SK-N-SH (cell line): ENCODE data around the gene CBX1. TPM values are rescaled to one million over a fixed set of nuclear protein-coding genes. Genes with fewer than 3 reads are reported as not detected.
A peak's percentile ranks its signal among the peaks of the same experiment; 100 is the strongest.

Experiments used
- CTCF ChIA-PET: fragments of 300-600, 350-600 bp; formaldehyde crosslinking; extraction: SDS; loops from one replicate; lab custom pipeline; 2021; lab: Yijun Ruan, JAX
- POLR2A ChIA-PET: fragments of 350-600 bp; sonication (Branson Sonifier 250); formaldehyde crosslinking; extraction: SDS; loops from one replicate; lab custom pipeline; 2020; ENCODE audit warnings: antibody characterized with exemption, inconsistent platforms; lab: Yijun Ruan, JAX
- DNase-seq: peaks from one replicate; pipeline ENCODE4 v3.0.0; 2012
- H2AFZ ChIP-seq: fragments of 200-600 bp; sonication (generic); 2 replicates; pipeline ENCODE4 v1.8.1; 2016; ENCODE audit warnings: antibody characterized with exemption, mild to moderate bottlenecking, low read depth
- H3F3A ChIP-seq: fragments of 200-600 bp; sonication (generic); replicated peaks from 2 replicates; pipeline ENCODE3; 2016; ENCODE audit warnings: antibody characterized with exemption, mild to moderate bottlenecking; ENCODE audit not compliant: insufficient read depth
- H3K27ac ChIP-seq, 2 experiments: fragments of 200-500 bp in 1 of 2; fragments of 200-600 bp in 1 of 2; sonication (Bioruptor generic) in 1 of 2; sonication (generic), shearing (Covaris generic) in 1 of 2; 2 replicates each; pipeline versions ENCODE4 v1.5.1 to v1.6.1; 2014 to 2016; ENCODE audit warnings: low read depth in 2 of 2, inconsistent platforms in 1 of 2, low read length in 1 of 2, mild to moderate bottlenecking in 1 of 2, mixed read lengths in 1 of 2
- H3K27me3 ChIP-seq: fragments of 200-600 bp; sonication (generic), shearing (Covaris generic); 2 replicates; pipeline ENCODE4 v1.6.1; 2016; ENCODE audit warnings: mixed run types; ENCODE audit not compliant: insufficient read depth
- H3K36me3 ChIP-seq, 2 experiments: fragments of 200-500 bp in 1 of 2; fragments of 200-600 bp in 1 of 2; sonication (Bioruptor generic) in 1 of 2; sonication (generic) in 1 of 2; replicated peaks in 1 of 2; 2 replicates each; pipeline versions ENCODE3 to v1.5.1; 2014 to 2016; ENCODE audit warnings: low read length in 1 of 2, mild to moderate bottlenecking in 1 of 2; ENCODE audit not compliant: insufficient read depth in 2 of 2, control insufficient read depth in 1 of 2
- H3K4me1 ChIP-seq, 2 experiments: fragments of 200-500 bp in 1 of 2; fragments of 200-600 bp in 1 of 2; sonication (Bioruptor generic) in 1 of 2; sonication (generic), shearing (Covaris generic) in 1 of 2; 2 replicates each; pipeline versions ENCODE4 v1.5.1 to v1.6.1; 2014 to 2016; ENCODE audit warnings: low read depth in 1 of 2, low read length in 1 of 2, mixed run types in 1 of 2; ENCODE audit not compliant: insufficient read depth in 2 of 2, control insufficient read depth in 1 of 2
- H3K4me2 ChIP-seq: fragments of 200-600 bp; sonication (generic), shearing (Covaris generic); 2 replicates; pipeline ENCODE4 v1.6.1; 2017; ENCODE audit warnings: mixed run types
- H3K4me3 ChIP-seq, 2 experiments: fragments of 200-500 bp in 1 of 2; fragments of 200-600 bp in 1 of 2; sonication (Bioruptor generic) in 1 of 2; sonication (generic), shearing (Covaris generic) in 1 of 2; 2 replicates each; pipeline versions ENCODE4 v1.5.1 to v1.8.1; 2014 to 2016; ENCODE audit warnings: low read depth in 2 of 2, inconsistent platforms in 1 of 2, low read length in 1 of 2, mild to moderate bottlenecking in 1 of 2, mixed read lengths in 1 of 2, moderate library complexity in 1 of 2
- H3K79me2 ChIP-seq: fragments of 200-600 bp; sonication (generic); 2 replicates; pipeline ENCODE4 v1.8.1; 2017; ENCODE audit warnings: mild to moderate bottlenecking; ENCODE audit not compliant: insufficient read depth
- H3K9ac ChIP-seq: fragments of 200-600 bp; sonication (generic); 2 replicates; pipeline ENCODE4 v1.6.1; 2017; ENCODE audit warnings: mixed run types
- H3K9me2 ChIP-seq: fragments of 200-600 bp; sonication (generic); 2 replicates; pipeline ENCODE4 v1.6.1; 2017; ENCODE audit warnings: mixed run types
- H3K9me3 ChIP-seq: fragments of 200-600 bp; sonication (generic); 2 replicates; pipeline ENCODE4 v1.6.1; 2017; ENCODE audit warnings: mixed run types, mild to moderate bottlenecking, moderate library complexity
- H4K20me1 ChIP-seq: fragments of 200-600 bp; sonication (generic); 2 replicates; pipeline ENCODE4 v1.6.1; 2017; ENCODE audit warnings: mild to moderate bottlenecking, mixed run types; ENCODE audit not compliant: insufficient read depth
- EZH2phosphoT487 ChIP-seq: fragments of 200-600 bp; sonication (generic); IDR thresholded peaks from 2 replicates; pipeline ENCODE4 v1.6.1; 2017; ENCODE audit warnings: low read depth, mixed run types, mild to moderate bottlenecking, antibody characterized with exemption, moderate library complexity, borderline replicate concordance
- GATA2 ChIP-seq: sonication (generic); formaldehyde crosslinking; IDR thresholded peaks from 2 replicates; pipeline ENCODE4 v1.5.0; 2020; ENCODE audit warnings: mild to moderate bottlenecking, missing genetic modification reagents
- MXI1 ChIP-seq: IDR thresholded peaks from 2 replicates; pipeline ENCODE4 v1.6.1; 2012; ENCODE audit warnings: mild to moderate bottlenecking, low read depth, low read length, improper control_type of control experiment
- SMC3 ChIP-seq: IDR thresholded peaks from 2 replicates; pipeline ENCODE4 v1.6.1; 2012; ENCODE audit warnings: low read depth, low read length, improper control_type of control experiment
- WGBS: methylation state at CpG from one replicate; pipeline ENCODE4 v1.1.6; 2017; ENCODE audit warnings: low lambda C conversion rate; 5-methylcytosine and 5-hydroxymethylcytosine counted together
- polyA plus RNA-seq, 3 experiments: library from polyadenylated mRNA; depleted of rRNA; stranded (reverse); fragments of >200 nt; gene quantifications; 2 replicates each; pipeline ENCODE4 v1.2.3, GENCODE V29; 2012
- TF ChIP-seq, protein P1 (sequence below): IDR thresholded peaks from 2 replicates; pipeline ENCODE4 v1.4.0; 2012; ENCODE audit warnings: low read depth, borderline replicate concordance

The CBX1 gene
- polyA plus RNA-seq, 1 of the 3 experiments (the other 2 are of a cell fraction) = 102 TPM

DNA sequence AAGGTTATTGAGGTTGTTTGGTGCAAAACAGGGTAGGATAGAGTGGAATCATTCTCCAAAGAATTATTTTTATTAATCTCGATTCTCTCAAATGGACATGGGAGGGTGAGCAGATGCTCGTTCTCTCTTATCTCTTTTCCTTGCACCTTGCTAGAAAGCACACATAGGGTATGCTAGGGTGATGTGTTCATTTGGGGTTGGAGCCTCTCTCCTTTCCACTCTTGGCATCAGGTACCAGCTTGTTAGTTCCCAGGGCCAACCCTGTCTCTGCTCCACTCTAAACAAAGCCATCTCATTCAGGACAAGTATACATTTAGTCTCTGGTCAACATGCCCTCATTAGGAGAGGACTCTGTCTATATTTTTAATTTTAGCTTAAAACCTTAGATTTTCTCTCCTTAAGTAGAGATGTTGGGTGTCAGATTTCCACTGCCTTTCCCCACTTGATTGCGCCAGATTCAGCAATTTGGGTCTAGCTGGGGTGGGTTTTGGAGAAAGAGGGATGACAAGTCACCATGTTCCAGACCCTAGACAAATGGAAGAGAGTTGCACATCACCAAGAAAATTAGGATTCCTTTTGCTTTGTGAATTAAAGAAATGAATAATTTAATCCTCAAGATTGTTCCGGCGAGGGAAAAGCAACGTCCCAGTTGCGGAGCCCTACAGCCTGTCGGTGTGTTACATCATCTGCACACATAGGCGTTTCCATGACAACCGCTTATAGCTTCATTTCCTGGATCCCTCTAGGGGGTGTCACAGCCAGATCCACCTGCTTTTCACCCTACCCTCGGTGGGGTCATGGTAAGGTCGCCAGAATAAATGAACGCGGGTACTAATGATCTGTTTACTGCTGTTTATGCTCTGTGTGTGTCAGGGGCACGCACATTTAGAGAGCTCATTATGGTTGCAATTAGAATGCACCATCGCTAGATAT is 47.8 kb upstream of the CBX1 start:
- Histone ChIP-seq H3K27ac (no peak overlapping the region), H3K4me1 (peaks cover 4 to 15% of the 10 kb centered on the region in 2 experiments; a peak in 3 of 4 replicates), H3K4me2 (no peak overlapping the region), H3K9me2 (no peaks in the 10 kb centered on the region), H3K36me3 (no peaks in the 10 kb centered on the region), H2AFZ (no peak overlapping the region), H4K20me1 (no peaks in the 10 kb centered on the region), H3F3A (no peaks in the 10 kb centered on the region), H3K79me2 (no peaks in the 10 kb centered on the region), H3K4me3 (no peak overlapping the region), H3K9me3 (no peaks in the 10 kb centered on the region), H3K27me3 (peaks cover 96% of the 10 kb centered on the region), H3K9ac (no peak overlapping the region)
- no peak for TF ChIP-seq GATA2 (CRISPR knock-in tag)
- 25% methylated on average over 16 of the region's 16 CpGs for WGBS
- ChIA-PET CTCF (interaction anchor here (0.6 to 4.3 kb wide), 13 partner anchors 12 to 475 kb away, joined by 3 to 38 read pairs (median 3); no protein-coding TSS in a partner anchor), POLR2A (interaction anchor here (1.7 kb wide), 1 partner anchor 101 kb away, joined by 7 read pairs; the partner anchor contains the start of gene NFE2L1)
- peak; percentile 50 for DNase-seq

DNA sequence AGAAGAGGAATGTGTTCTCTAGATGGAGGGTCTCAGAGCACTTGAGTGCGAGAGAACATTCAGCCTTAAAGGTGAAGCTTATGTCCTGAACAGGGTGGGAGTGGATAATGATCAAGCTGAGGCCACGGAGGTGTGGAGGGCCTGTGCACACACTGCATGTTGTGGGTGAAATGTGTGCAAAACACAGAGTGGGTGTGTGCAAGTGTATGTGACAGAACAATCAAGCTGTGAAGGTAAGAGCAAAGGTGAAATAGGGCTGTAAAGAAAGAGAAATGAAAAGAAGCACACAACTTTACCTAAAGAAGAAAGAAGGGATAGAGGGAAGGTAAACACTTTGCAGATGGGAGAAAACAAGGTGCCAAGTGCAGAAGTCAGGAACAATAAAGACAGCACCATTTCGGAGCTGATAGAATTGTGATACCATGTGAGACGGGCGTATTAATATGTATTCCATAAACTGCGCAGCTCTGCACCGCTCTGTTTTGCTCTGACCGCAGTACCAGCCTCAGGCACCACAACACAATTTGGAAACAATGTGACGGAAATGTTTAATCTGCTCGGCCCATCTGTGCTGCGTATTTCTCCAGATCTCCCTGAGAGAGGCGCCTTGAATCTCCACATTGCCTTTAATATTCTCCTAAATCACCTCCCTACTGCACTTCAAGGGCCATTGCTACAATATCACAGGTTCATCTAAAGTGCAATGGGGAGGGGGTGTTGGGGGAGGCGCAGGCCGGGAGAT is 46.9 kb upstream of the CBX1 start:
- Histone ChIP-seq H3K27ac (no peak overlapping the region), H3F3A (no peaks in the 10 kb centered on the region), H3K36me3 (no peaks in the 10 kb centered on the region), H3K9me2 (no peaks in the 10 kb centered on the region)
- peak; percentile 28 for DNase-seq
- TF ChIP-seq EZH2phosphoT487 (no peak), SMC3 (no peak), MXI1 (no peak), GATA2 (CRISPR knock-in tag) (peak; percentile 43; the same call in 1 of the 2 replicates)
- TF ChIP-seq, protein P1, sequence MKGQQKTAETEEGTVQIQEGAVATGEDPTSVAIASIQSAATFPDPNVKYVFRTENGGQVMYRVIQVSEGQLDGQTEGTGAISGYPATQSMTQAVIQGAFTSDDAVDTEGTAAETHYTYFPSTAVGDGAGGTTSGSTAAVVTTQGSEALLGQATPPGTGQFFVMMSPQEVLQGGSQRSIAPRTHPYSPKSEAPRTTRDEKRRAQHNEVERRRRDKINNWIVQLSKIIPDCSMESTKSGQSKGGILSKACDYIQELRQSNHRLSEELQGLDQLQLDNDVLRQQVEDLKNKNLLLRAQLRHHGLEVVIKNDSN = no peak
- TF ChIP-seq, all 33 proteins: peak for 1
- Histone ChIP-seq H3K4me2 (no peak overlapping the region), H2AFZ (no peak overlapping the region), H3K4me1 (peaks cover 4 to 15% of the 10 kb centered on the region in 2 experiments; a peak in 3 of 4 replicates), H3K79me2 (no peaks in the 10 kb centered on the region), H3K9ac (no peak overlapping the region), H3K4me3 (no peak overlapping the region), H3K27me3 (peaks cover 99% of the 10 kb centered on the region), H3K9me3 (no peaks in the 10 kb centered on the region), H4K20me1 (no peaks in the 10 kb centered on the region)
- CTCF ChIA-PET = interaction anchor here (1.1 to 4.3 kb wide), 10 partner anchors 11 to 216 kb away, joined by 3 to 38 read pairs (median 4); partner anchors contain the start of gene COPZ2
- 27% methylated on average over 14 of the region's 14 CpGs for WGBS
- POLR2A ChIA-PET = interaction anchor here (1.7 kb wide), 1 partner anchor 100 kb away, joined by 7 read pairs; the partner anchor contains the start of gene NFE2L1
